Measurements from ENCODE around the gene CTBP2. TPM values are rescaled to one million over a fixed set of nuclear protein-coding genes. Genes with fewer than 3 reads are reported as not detected.
A peak's percentile ranks its signal among the peaks of the same experiment; 100 is the strongest.

Gene CTBP2
- total RNA-seq, 4 donors from 2014 or later: 65.9 to 129 (median 71.2) TPM

- Histone ChIP-seq H3K9me3 (no peaks in the 10 kb centered on the region), H3K27me3 (no peaks in the 10 kb centered on the region), H3K4me3 (no peak overlapping the region), H3K4me1 (peaks cover 12 to 27% of the 10 kb centered on the region in 2 donors), H3K36me3 (no peaks in the 10 kb centered on the region), H3K27ac (peak overlapping the region; percentile 63 to 65)
- peak in 1 of 2 donors; percentile 15 for DNase-seq
- intact Hi-C loops (cut with DNase I; ENCODE audit: low total_unique reads): loop anchor here (10.0 kb wide), 1 partner anchor 73 kb away; no protein-coding TSS in a partner anchor
- no peak for TF ChIP-seq POLR2A (IDR thresholded peaks at IDR 0.05)
- no peak for TF ChIP-seq CTCF (IDR thresholded peaks at IDR 0.05)
These were observed 158.3 kb downstream of the CTBP2 start for GRCh38 chr10:125002047-125002422.

GRCh38 chr10:125001313-125002046, 158.9 kb downstream of the CTBP2 start:
- Histone ChIP-seq H3K9me3 (no peaks in the 10 kb centered on the region), H3K27me3 (no peaks in the 10 kb centered on the region), H3K36me3 (no peaks in the 10 kb centered on the region), H3K27ac (peak overlapping the region; percentile 63 to 65), H3K4me3 (no peak overlapping the region), H3K4me1 (peaks cover 12 to 27% of the 10 kb centered on the region in 2 donors)
- intact Hi-C loops (cut with DNase I; ENCODE audit: low total_unique reads): loop anchor here (10.0 kb wide), 1 partner anchor 73 kb away; no protein-coding TSS in a partner anchor
- no peak for TF ChIP-seq CTCF (IDR thresholded peaks at IDR 0.05)
- no peak for TF ChIP-seq POLR2A (IDR thresholded peaks at IDR 0.05)
- DNase-seq: no peak

- peak; percentile 35 to 40 for DNase-seq
- Histone ChIP-seq H3K4me3 (no peak overlapping the region), H3K27ac (peak overlapping the region; percentile 63 to 65), H3K9me3 (no peaks in the 10 kb centered on the region), H3K36me3 (no peaks in the 10 kb centered on the region), H3K4me1 (peaks cover 12 to 27% of the 10 kb centered on the region in 2 donors), H3K27me3 (no peaks in the 10 kb centered on the region)
- intact Hi-C loops (cut with DNase I; ENCODE audit: low total_unique reads): loop anchor here (10.0 kb wide), 1 partner anchor 74 kb away; no protein-coding TSS in a partner anchor
- TF ChIP-seq CTCF (IDR thresholded peaks at IDR 0.05) (no peak), POLR2A (IDR thresholded peaks at IDR 0.05) (no peak)
These were observed 159.7 kb downstream of the CTBP2 start for GRCh38 chr10:125000366-125001312.

- Histone ChIP-seq H3K4me1 (peaks cover 12 to 27% of the 10 kb centered on the region in 2 donors), H3K4me3 (no peak overlapping the region), H3K9me3 (no peaks in the 10 kb centered on the region), H3K27ac (peak overlapping the region; percentile 63 to 65), H3K36me3 (no peaks in the 10 kb centered on the region), H3K27me3 (no peaks in the 10 kb centered on the region)
- intact Hi-C loops (cut with DNase I; ENCODE audit: low total_unique reads): loop anchor here (10.0 kb wide), 1 partner anchor 75 kb away; no protein-coding TSS in a partner anchor
- DNase-seq: peak; percentile 40 to 58
- TF ChIP-seq POLR2A (IDR thresholded peaks at IDR 0.05) (no peak), CTCF (IDR thresholded peaks at IDR 0.05) (no peak)
These were observed 160.7 kb downstream of the CTBP2 start for GRCh38 chr10:124999433-125000365.
